ENCODE results near the gene NELFB.

DNA sequence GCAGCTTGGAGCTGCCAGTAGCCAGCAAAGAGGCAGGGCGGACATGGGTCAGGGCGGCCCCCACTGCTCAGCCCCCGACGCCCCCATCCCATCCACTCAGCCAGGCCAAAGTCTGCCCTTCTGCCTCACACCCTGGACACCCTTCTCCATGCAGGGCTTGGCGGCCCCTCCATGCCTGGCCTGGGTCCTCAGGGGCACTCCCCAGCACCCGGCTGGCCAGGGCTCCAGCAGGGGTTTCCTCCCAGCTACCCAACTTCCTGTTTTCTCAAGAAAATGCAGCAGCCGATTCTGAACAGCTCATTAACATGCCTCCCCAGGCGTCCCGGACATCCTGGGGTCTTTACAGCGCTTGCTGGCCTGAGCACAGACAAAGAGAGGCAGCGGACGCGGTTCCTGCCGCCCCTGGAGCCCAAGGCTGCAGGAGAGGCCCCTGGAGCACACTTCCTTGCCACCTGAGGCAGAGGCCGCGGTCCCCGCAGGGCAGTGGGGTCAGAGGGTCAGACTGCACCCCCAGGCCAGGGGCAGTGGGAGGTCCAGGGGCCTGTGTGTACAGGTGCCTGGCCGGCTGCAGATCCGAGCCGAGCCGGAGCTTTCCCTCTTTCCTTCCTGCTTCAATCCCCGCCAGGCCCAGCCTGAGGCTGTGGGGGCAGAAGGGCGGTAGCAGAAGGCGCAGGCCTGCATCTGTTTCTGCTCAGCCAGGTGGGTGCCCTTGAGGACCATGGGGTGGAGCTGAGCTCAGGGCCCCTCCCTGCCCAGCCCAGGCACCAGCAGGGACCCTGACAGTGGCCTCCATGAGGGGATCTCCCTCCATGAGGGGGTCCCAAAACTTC lies 65.6 kb downstream of the NELFB start:
- TF ChIP-seq, protein P1, sequence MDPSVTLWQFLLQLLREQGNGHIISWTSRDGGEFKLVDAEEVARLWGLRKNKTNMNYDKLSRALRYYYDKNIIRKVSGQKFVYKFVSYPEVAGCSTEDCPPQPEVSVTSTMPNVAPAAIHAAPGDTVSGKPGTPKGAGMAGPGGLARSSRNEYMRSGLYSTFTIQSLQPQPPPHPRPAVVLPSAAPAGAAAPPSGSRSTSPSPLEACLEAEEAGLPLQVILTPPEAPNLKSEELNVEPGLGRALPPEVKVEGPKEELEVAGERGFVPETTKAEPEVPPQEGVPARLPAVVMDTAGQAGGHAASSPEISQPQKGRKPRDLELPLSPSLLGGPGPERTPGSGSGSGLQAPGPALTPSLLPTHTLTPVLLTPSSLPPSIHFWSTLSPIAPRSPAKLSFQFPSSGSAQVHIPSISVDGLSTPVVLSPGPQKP (IDR thresholded peaks at IDR 0.05; ENCODE audit: borderline replicate concordance, low read depth, low read length), result no peak
- TF ChIP-seq, protein P2, sequence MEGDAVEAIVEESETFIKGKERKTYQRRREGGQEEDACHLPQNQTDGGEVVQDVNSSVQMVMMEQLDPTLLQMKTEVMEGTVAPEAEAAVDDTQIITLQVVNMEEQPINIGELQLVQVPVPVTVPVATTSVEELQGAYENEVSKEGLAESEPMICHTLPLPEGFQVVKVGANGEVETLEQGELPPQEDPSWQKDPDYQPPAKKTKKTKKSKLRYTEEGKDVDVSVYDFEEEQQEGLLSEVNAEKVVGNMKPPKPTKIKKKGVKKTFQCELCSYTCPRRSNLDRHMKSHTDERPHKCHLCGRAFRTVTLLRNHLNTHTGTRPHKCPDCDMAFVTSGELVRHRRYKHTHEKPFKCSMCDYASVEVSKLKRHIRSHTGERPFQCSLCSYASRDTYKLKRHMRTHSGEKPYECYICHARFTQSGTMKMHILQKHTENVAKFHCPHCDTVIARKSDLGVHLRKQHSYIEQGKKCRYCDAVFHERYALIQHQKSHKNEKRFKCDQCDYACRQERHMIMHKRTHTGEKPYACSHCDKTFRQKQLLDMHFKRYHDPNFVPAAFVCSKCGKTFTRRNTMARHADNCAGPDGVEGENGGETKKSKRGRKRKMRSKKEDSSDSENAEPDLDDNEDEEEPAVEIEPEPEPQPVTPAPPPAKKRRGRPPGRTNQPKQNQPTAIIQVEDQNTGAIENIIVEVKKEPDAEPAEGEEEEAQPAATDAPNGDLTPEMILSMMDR (conservative IDR thresholded peaks at IDR 0.05; ENCODE audit: low read depth, low read length), result no peak
- TF ChIP-seq SMC3 (IDR thresholded peaks at IDR 0.05; ENCODE audit: low read depth, low read length) (no peak), POLR2A (IDR thresholded peaks at IDR 0.05; ENCODE audit: low read depth, low read length) (no peak), RFX5 (IDR thresholded peaks at IDR 0.05; ENCODE audit: low read depth, low read length) (no peak), CEBPB (IDR thresholded peaks at IDR 0.05; ENCODE audit: low read depth, low read length) (no peak), FOS (IDR thresholded peaks at IDR 0.05; ENCODE audit: low read depth, low read length) (no peak)
- TF ChIP-seq, protein P3, sequence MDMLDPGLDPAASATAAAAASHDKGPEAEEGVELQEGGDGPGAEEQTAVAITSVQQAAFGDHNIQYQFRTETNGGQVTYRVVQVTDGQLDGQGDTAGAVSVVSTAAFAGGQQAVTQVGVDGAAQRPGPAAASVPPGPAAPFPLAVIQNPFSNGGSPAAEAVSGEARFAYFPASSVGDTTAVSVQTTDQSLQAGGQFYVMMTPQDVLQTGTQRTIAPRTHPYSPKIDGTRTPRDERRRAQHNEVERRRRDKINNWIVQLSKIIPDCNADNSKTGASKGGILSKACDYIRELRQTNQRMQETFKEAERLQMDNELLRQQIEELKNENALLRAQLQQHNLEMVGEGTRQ (IDR thresholded peaks at IDR 0.05; ENCODE audit: low read depth, low read length), result no peak

Data from IMR-90 (cell line).